HG02798 (cell line): Measurements from ENCODE around the gene SYP.

Source experiments
- ATAC-seq: cut with Tn5 transposase; IDR thresholded peaks from one replicate; pipeline ENCODE4 v1.9.1; 2021; ENCODE audit warnings: mild to moderate bottlenecking; ENCODE audit not compliant: unreplicated experiment, poor library complexity

Gene SYP

GRCh38 chrX:49192722-49193328 lies 7.2 kb downstream of the SYP start:
- ATAC-seq, result no peak

GRCh38 chrX:49191574-49192011 lies 8.4 kb downstream of the SYP start:
- ATAC-seq, result no peak

GRCh38 chrX:49190821-49191573 lies 9.0 kb downstream of the SYP start:
- peak; percentile 91 for ATAC-seq

- no peak for ATAC-seq
Observed at GRCh38 chrX:49189606-49190005, 10.4 kb downstream of the SYP start.

GRCh38 chrX:49188468-49189076 lies 11.4 kb downstream of the SYP start:
- no peak for ATAC-seq

- ATAC-seq, result no peak
Observed at GRCh38 chrX:49187526-49187925, 12.5 kb downstream of the SYP start.

GRCh38 chrX:49187028-49187394 lies 13.0 kb downstream of the SYP start:
- ATAC-seq, result no peak

- ATAC-seq, result peak; percentile 30
Observed at GRCh38 chrX:49186125-49187027, 13.6 kb downstream of the SYP start, which contains the start of gene PRICKLE3. PRICKLE3 (minus strand) TSS chrX:49186373; CDS start chrX:49186297, 76 bp downstream.

- peak; percentile 54 for ATAC-seq
Observed at GRCh38 chrX:49184294-49185281, 15.4 kb downstream of the SYP start.

GRCh38 chrX:49183701-49184281 lies 16.2 kb downstream of the SYP start:
- no peak for ATAC-seq

GRCh38 chrX:49179358-49179757 lies 20.6 kb downstream of the SYP start:
- no peak for ATAC-seq

- ATAC-seq, result no peak
Observed at GRCh38 chrX:49178537-49178936, 21.5 kb downstream of the SYP start.

- ATAC-seq, result no peak
Observed at GRCh38 chrX:49177873-49178480, 22.0 kb downstream of the SYP start.

- no peak for ATAC-seq
Observed at GRCh38 chrX:49177338-49177833, 22.6 kb downstream of the SYP start.

GRCh38 chrX:49176421-49177326 lies 23.3 kb downstream of the SYP start:
- ATAC-seq, result no peak

GRCh38 chrX:49175435-49176274 lies 24.3 kb downstream of the SYP start:
- ATAC-seq, result no peak
